OCI-LY3 (cell line): ENCODE results near the gene FBLN7.

Experiments
- EZH2phosphoT487 ChIP-seq: fragments of 200-600 bp; shearing (Covaris generic); IDR thresholded peaks from 2 replicates; pipeline ENCODE4 v1.6.1; 2018; ENCODE audit warnings: antibody characterized with exemption, mixed run types, low read depth
- TF ChIP-seq, protein P1 (sequence below): fragments of 200-600, 300-600 bp; sonication (generic); IDR thresholded peaks from 2 replicates; pipeline ENCODE4 v1.5.1; 2014; ENCODE audit warnings: antibody characterized with exemption, low read length, low read depth

DNA sequence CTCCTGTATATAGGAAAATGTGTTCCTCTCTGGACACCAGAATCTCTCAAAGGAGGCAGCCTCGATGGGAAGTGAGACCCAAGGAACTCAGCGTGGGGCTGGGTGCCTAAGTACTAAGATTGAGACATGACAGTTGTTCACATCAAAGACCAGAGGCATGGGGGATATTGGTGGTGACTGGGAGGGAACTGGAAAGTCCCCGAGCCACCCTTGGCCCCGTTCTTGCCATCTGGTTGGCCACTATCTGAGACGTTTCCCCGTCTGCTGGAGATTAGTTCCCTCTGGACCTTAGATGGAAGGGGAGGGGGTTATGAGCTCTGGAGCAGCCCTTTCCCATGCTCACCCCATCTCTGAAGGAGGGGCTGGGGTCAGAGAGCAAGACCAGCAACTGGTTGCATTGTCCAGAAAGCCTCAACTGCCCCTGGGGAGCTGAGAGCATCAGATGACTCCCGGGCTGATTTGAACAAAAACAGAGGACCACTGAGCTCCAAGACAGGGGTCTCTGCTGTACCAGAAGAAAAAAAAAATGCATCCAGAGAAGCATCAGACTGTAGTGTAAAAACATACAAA lies 11.8 kb downstream of the FBLN7 start:
- TF ChIP-seq, protein P1, sequence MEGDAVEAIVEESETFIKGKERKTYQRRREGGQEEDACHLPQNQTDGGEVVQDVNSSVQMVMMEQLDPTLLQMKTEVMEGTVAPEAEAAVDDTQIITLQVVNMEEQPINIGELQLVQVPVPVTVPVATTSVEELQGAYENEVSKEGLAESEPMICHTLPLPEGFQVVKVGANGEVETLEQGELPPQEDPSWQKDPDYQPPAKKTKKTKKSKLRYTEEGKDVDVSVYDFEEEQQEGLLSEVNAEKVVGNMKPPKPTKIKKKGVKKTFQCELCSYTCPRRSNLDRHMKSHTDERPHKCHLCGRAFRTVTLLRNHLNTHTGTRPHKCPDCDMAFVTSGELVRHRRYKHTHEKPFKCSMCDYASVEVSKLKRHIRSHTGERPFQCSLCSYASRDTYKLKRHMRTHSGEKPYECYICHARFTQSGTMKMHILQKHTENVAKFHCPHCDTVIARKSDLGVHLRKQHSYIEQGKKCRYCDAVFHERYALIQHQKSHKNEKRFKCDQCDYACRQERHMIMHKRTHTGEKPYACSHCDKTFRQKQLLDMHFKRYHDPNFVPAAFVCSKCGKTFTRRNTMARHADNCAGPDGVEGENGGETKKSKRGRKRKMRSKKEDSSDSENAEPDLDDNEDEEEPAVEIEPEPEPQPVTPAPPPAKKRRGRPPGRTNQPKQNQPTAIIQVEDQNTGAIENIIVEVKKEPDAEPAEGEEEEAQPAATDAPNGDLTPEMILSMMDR = no peak
- TF ChIP-seq EZH2phosphoT487 = no peak
